ENCODE results near the gene CCKAR.

CCKAR gene

GRCh38 chr4:26459756-26460530, 30.3 kb downstream of the CCKAR start:
- no peak for FAIRE-seq

GRCh38 chr4:26459054-26459755, 31.1 kb downstream of the CCKAR start:
- DNase-seq (ENCODE audit: low spot score) (peak; percentile 46), FAIRE-seq (no peak)

More at GRCh38 chr4:26459756-26460530, 30.3 kb downstream of the CCKAR start:
- DNase-seq (ENCODE audit: low spot score), result no peak

GRCh38 chr4:26458157-26458561, 32.1 kb downstream of the CCKAR start:
- DNase-seq (ENCODE audit: low spot score), result no peak
- no peak for FAIRE-seq

- DNase-seq (ENCODE audit: low spot score) (no peak), FAIRE-seq (no peak)
Observed at GRCh38 chr4:26457412-26457811, 32.9 kb downstream of the CCKAR start.

GRCh38 chr4:26455571-26455970, 34.7 kb downstream of the CCKAR start:
- no peak for DNase-seq (ENCODE audit: low spot score)
- FAIRE-seq, result no peak

- FAIRE-seq, result no peak
- no peak for DNase-seq (ENCODE audit: low spot score)
Observed at GRCh38 chr4:26454961-26455360, 35.3 kb downstream of the CCKAR start.

GRCh38 chr4:26452565-26453531, 37.4 kb downstream of the CCKAR start:
- FAIRE-seq (no peak), DNase-seq (ENCODE audit: low spot score) (no peak)

- DNase-seq (ENCODE audit: low spot score), result no peak
- no peak for FAIRE-seq
Observed at GRCh38 chr4:26451597-26451996, 38.7 kb downstream of the CCKAR start.

- FAIRE-seq (no peak), DNase-seq (ENCODE audit: low spot score) (no peak)
Observed at GRCh38 chr4:26450418-26450817, 39.9 kb downstream of the CCKAR start.

GRCh38 chr4:26447378-26447777, 42.9 kb downstream of the CCKAR start:
- no peak for DNase-seq (ENCODE audit: low spot score)
- no peak for FAIRE-seq

GRCh38 chr4:26441771-26442170, 48.5 kb downstream of the CCKAR start:
- FAIRE-seq, result no peak
- no peak for DNase-seq (ENCODE audit: low spot score)

GRCh38 chr4:26441102-26441501, 49.2 kb downstream of the CCKAR start:
- FAIRE-seq (no peak), DNase-seq (ENCODE audit: low spot score) (no peak)

- FAIRE-seq (no peak), DNase-seq (ENCODE audit: low spot score) (no peak)
Observed at GRCh38 chr4:26434030-26434639, 56.1 kb downstream of the CCKAR start.

GRCh38 chr4:26433556-26433955, 56.7 kb downstream of the CCKAR start:
- no peak for FAIRE-seq

GRCh38 chr4:26432419-26432818, 57.9 kb downstream of the CCKAR start:
- DNase-seq (ENCODE audit: low spot score) (no peak), FAIRE-seq (no peak)

More at GRCh38 chr4:26433556-26433955, 56.7 kb downstream of the CCKAR start:
- no peak for DNase-seq (ENCODE audit: low spot score)

GRCh38 chr4:26431461-26432180, 58.7 kb downstream of the CCKAR start:
- FAIRE-seq (no peak), DNase-seq (ENCODE audit: low spot score) (no peak)

Data from urothelium cell line (cell line).